Neural cell (in vitro differentiated cells): ENCODE data around the gene MARCHF11. TPM values are rescaled to one million over a fixed set of nuclear protein-coding genes. Genes with fewer than 3 reads are reported as not detected.

ENCODE experiments used
- H2AFZ ChIP-seq: fragments of 200-600, 300-800 bp; sonication (generic), shearing (Covaris generic); 2 replicates; pipeline ENCODE4 v1.6.0; 2014; ENCODE audit warnings: low read depth, mild to moderate bottlenecking, antibody characterized with exemption, low read length, moderate library complexity
- H3F3A ChIP-seq: fragments of 200-600 bp; shearing (Covaris generic); 2 replicates; pipeline ENCODE4 v1.6.1; 2016; ENCODE audit warnings: mild to moderate bottlenecking, moderate library complexity, mixed read lengths, antibody characterized with exemption, low read length; ENCODE audit not compliant: insufficient read depth, poor library complexity, severe bottlenecking
- H3K27ac ChIP-seq: fragments of 200-600, 300-800 bp; sonication (generic), shearing (Covaris generic); 2 replicates; pipeline ENCODE4 v1.5.1; 2014; ENCODE audit warnings: mild to moderate bottlenecking, low read length, moderate library complexity
- H3K27me3 ChIP-seq: fragments of 300-800, 200-600 bp; sonication (generic), shearing (Covaris generic); 2 replicates; pipeline ENCODE4 v1.6.0; 2014; ENCODE audit warnings: mild to moderate bottlenecking, low read depth, low read length, moderate library complexity; ENCODE audit not compliant: insufficient read depth
- H3K36me3 ChIP-seq: fragments of 300-800, 200-600 bp; sonication (generic), shearing (Covaris generic); 2 replicates; pipeline ENCODE4 v1.5.1; 2014; ENCODE audit warnings: mild to moderate bottlenecking, antibody characterized with exemption, low read length, moderate library complexity; ENCODE audit not compliant: insufficient read depth
- H3K4me2 ChIP-seq: fragments of 300-800, 200-600 bp; sonication (generic), shearing (Covaris generic); 2 replicates; pipeline ENCODE4 v1.6.0; 2014; ENCODE audit warnings: mild to moderate bottlenecking, low read length
- H3K4me3 ChIP-seq: fragments of 300-800, 200-600 bp; sonication (generic), shearing (Covaris generic); 2 replicates; pipeline ENCODE4 v1.5.1; 2014; ENCODE audit warnings: mild to moderate bottlenecking, low read length, moderate library complexity
- H3K79me2 ChIP-seq: fragments of 200-600 bp; shearing (Covaris generic); replicated peaks from 2 replicates; pipeline ENCODE4 v1.6.0; 2014; ENCODE audit warnings: mild to moderate bottlenecking, low read length, moderate library complexity; ENCODE audit not compliant: insufficient read depth
- H3K9ac ChIP-seq: fragments of 300-800, 200-600 bp; sonication (generic), shearing (Covaris generic); 2 replicates; pipeline ENCODE4 v1.6.1; 2016; ENCODE audit warnings: mild to moderate bottlenecking, low read length, mixed read lengths
- H3K9me2 ChIP-seq: fragments of 200-600 bp; shearing (Covaris generic); 2 replicates; pipeline ENCODE4 v1.6.1; 2016; ENCODE audit warnings: mild to moderate bottlenecking, low read length, mixed read lengths; ENCODE audit not compliant: insufficient read depth
- H3K9me3 ChIP-seq: fragments of 200-600, 300-800 bp; sonication (generic), shearing (Covaris generic); 2 replicates; pipeline ENCODE4 v1.6.1; 2016; ENCODE audit warnings: mild to moderate bottlenecking, mixed run types, low read length, moderate library complexity, mixed read lengths
- H4K20me1 ChIP-seq: fragments of 200-600 bp; shearing (Covaris generic); 2 replicates; pipeline ENCODE4 v1.6.1; 2016; ENCODE audit warnings: mild to moderate bottlenecking, mixed run types; ENCODE audit not compliant: insufficient read depth
- EP300 ChIP-seq: fragments of 450-650 bp; conservative IDR thresholded peaks from 2 replicates; pipeline ENCODE4 v1.6.1; 2014; ENCODE audit warnings: antibody characterized with exemption, mild to moderate bottlenecking, moderate library complexity; ENCODE audit not compliant: poor library complexity, severe bottlenecking
- EZH2 ChIP-seq: fragments of 200-600, 300-800 bp; shearing (Covaris generic), sonication (generic); IDR thresholded peaks from 2 replicates; pipeline ENCODE4 v1.6.1; 2014; ENCODE audit warnings: antibody characterized with exemption, low read length, borderline replicate concordance, mild to moderate bottlenecking; ENCODE audit not compliant: insufficient read depth, poor library complexity, severe bottlenecking
- MXI1 ChIP-seq: fragments of 450-650 bp; conservative IDR thresholded peaks from 2 replicates; pipeline ENCODE4 v1.6.1; 2014; ENCODE audit warnings: antibody characterized with exemption, mild to moderate bottlenecking; ENCODE audit not compliant: poor library complexity, severe bottlenecking
- POLR2AphosphoS5 ChIP-seq: IDR thresholded peaks from 2 replicates; pipeline ENCODE4 v1.6.1; 2012
- RAD21 ChIP-seq: fragments of 450-650 bp; conservative IDR thresholded peaks from 2 replicates; pipeline ENCODE4 v1.6.1; 2014; ENCODE audit warnings: antibody characterized with exemption, mild to moderate bottlenecking, moderate library complexity
- REST ChIP-seq: IDR thresholded peaks from 2 replicates; pipeline ENCODE4 v1.6.1; 2012; ENCODE audit warnings: borderline replicate concordance
- SMC3 ChIP-seq: fragments of 450-650 bp; conservative IDR thresholded peaks from 2 replicates; pipeline ENCODE4 v1.6.1; 2014; ENCODE audit warnings: antibody characterized with exemption, mild to moderate bottlenecking, moderate library complexity; ENCODE audit not compliant: poor library complexity
- TAF1 ChIP-seq: IDR thresholded peaks from 2 replicates; pipeline ENCODE4 v1.6.1; 2012; ENCODE audit warnings: low read depth
- polyA plus RNA-seq: library from polyadenylated mRNA; depleted of rRNA; stranded (reverse); fragments of >200 nt; gene quantifications from 2 replicates; pipeline ENCODE4 v1.2.3, GENCODE V29; 2014
- TF ChIP-seq, protein P1 (sequence below): fragments of 450-650 bp; IDR thresholded peaks from 2 replicates; pipeline ENCODE4 v1.5.1; 2014; ENCODE audit warnings: antibody characterized with exemption, mild to moderate bottlenecking, moderate library complexity; ENCODE audit not compliant: poor library complexity, severe bottlenecking

MARCHF11 gene
- polyA plus RNA-seq, 1 donor from 2014 or later, result 6.1 TPM

DNA sequence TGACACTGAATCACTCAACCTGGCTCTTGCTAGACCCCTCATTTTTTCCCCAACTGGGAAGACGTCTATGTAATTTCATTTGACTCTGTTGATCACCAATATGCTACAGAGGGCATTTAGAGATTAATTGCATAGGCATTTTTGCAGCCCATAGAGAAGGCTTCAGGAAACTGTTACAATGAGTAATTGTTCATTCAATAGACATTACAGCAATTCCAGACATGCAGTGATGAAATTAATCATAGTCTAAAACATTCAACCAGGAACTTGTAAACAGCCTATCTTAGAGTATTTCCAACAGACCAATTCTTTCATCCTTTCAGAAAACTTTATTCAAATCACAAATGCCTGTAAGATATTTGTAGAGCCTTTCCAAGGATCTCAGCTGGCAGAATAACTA lies 122.3 kb downstream of the MARCHF11 start:
- no peak overlapping the region for H3K4me3 ChIP-seq
- H3K9ac ChIP-seq, result no peak overlapping the region
- no peak overlapping the region for H3K27ac ChIP-seq
- no peaks in the 10 kb centered on the region for H3K9me2 ChIP-seq
- no peaks in the 10 kb centered on the region for H3K9me3 ChIP-seq
- no peak overlapping the region for H3K4me2 ChIP-seq
- TF ChIP-seq MXI1 (no peak), RAD21 (no peak), EP300 (no peak), REST (no peak), POLR2AphosphoS5 (no peak), EZH2 (no peak), SMC3 (no peak), TAF1 (no peak)
- TF ChIP-seq, protein P1, sequence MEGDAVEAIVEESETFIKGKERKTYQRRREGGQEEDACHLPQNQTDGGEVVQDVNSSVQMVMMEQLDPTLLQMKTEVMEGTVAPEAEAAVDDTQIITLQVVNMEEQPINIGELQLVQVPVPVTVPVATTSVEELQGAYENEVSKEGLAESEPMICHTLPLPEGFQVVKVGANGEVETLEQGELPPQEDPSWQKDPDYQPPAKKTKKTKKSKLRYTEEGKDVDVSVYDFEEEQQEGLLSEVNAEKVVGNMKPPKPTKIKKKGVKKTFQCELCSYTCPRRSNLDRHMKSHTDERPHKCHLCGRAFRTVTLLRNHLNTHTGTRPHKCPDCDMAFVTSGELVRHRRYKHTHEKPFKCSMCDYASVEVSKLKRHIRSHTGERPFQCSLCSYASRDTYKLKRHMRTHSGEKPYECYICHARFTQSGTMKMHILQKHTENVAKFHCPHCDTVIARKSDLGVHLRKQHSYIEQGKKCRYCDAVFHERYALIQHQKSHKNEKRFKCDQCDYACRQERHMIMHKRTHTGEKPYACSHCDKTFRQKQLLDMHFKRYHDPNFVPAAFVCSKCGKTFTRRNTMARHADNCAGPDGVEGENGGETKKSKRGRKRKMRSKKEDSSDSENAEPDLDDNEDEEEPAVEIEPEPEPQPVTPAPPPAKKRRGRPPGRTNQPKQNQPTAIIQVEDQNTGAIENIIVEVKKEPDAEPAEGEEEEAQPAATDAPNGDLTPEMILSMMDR, result no peak
- H2AFZ ChIP-seq, result no peak overlapping the region
- H4K20me1 ChIP-seq, result no peaks in the 10 kb centered on the region
- H3K27me3 ChIP-seq, result no peaks in the 10 kb centered on the region
- no peaks in the 10 kb centered on the region for H3F3A ChIP-seq
- no peaks in the 10 kb centered on the region for H3K79me2 ChIP-seq
- H3K36me3 ChIP-seq, result no peaks in the 10 kb centered on the region

- no peaks in the 10 kb centered on the region for H3F3A ChIP-seq
- H3K27me3 ChIP-seq, result no peaks in the 10 kb centered on the region
- TF ChIP-seq POLR2AphosphoS5 (no peak), SMC3 (no peak), EZH2 (no peak), RAD21 (no peak), MXI1 (no peak), TAF1 (no peak), EP300 (no peak), REST (no peak)
- TF ChIP-seq, protein P1, result no peak
- H3K4me2 ChIP-seq, result no peak overlapping the region
- H2AFZ ChIP-seq, result no peak overlapping the region
- no peaks in the 10 kb centered on the region for H4K20me1 ChIP-seq
- H3K9ac ChIP-seq, result no peak overlapping the region
- no peaks in the 10 kb centered on the region for H3K9me2 ChIP-seq
- no peaks in the 10 kb centered on the region for H3K9me3 ChIP-seq
- H3K27ac ChIP-seq, result no peak overlapping the region
- no peaks in the 10 kb centered on the region for H3K79me2 ChIP-seq
- no peaks in the 10 kb centered on the region for H3K36me3 ChIP-seq
- H3K4me3 ChIP-seq, result no peak overlapping the region
These were observed 128.3 kb downstream of the MARCHF11 start for GRCh38 chr5:16051246-16051755.
